Hepatocyte (in vitro differentiated cells): Measurements from ENCODE around the gene VGLL4. TPM values are rescaled to one million over a fixed set of nuclear protein-coding genes. Genes with fewer than 3 reads are reported as not detected.

Experiments used
- DNase-seq: peaks from one replicate; pipeline ENCODE4 v3.0.0-alpha.2; 2016; ENCODE audit warnings: low spot score
- H2AFZ ChIP-seq: fragments of 200-600 bp; sonication (generic); 2 replicates; pipeline ENCODE4 v1.6.0; 2016; ENCODE audit warnings: antibody characterized with exemption, mild to moderate bottlenecking
- H3K27ac ChIP-seq: fragments of 200-600 bp; sonication (generic); 2 replicates; pipeline ENCODE4 v1.5.1; 2016; ENCODE audit warnings: mild to moderate bottlenecking
- H3K27me3 ChIP-seq: fragments of 200-600 bp; sonication (generic); 2 replicates; pipeline ENCODE4 v1.6.1; 2016
- H3K36me3 ChIP-seq: fragments of 200-600 bp; sonication (generic); replicated peaks from 2 replicates; pipeline ENCODE4 v1.5.1; 2016; ENCODE audit warnings: low read depth; ENCODE audit not compliant: insufficient read depth
- H3K4me1 ChIP-seq: fragments of 200-600 bp; sonication (generic); 2 replicates; pipeline ENCODE4 v1.5.1; 2016; ENCODE audit warnings: mild to moderate bottlenecking, moderate library complexity; ENCODE audit not compliant: insufficient read depth
- H3K4me2 ChIP-seq: fragments of 200-600 bp; sonication (generic); 2 replicates; pipeline ENCODE4 v1.6.0; 2016
- H3K4me3 ChIP-seq: fragments of 200-600 bp; sonication (generic); 2 replicates; pipeline ENCODE4 v1.5.1; 2016; ENCODE audit warnings: mild to moderate bottlenecking
- H3K79me2 ChIP-seq: fragments of 200-600 bp; sonication (generic); 2 replicates; pipeline ENCODE4 v1.6.0; 2017; ENCODE audit warnings: mild to moderate bottlenecking
- H3K9me2 ChIP-seq: fragments of 200-600 bp; sonication (generic); replicated peaks from 2 replicates; pipeline ENCODE4 v1.6.0; 2017; ENCODE audit warnings: mild to moderate bottlenecking; ENCODE audit not compliant: insufficient read depth
- H3K9me3 ChIP-seq: fragments of 200-600 bp; sonication (generic); 2 replicates; pipeline ENCODE4 v1.5.1; 2016; ENCODE audit warnings: low read depth, mild to moderate bottlenecking
- H4K20me1 ChIP-seq: fragments of 200-600 bp; sonication (generic); 2 replicates; pipeline ENCODE4 v1.6.0; 2016; ENCODE audit warnings: mild to moderate bottlenecking; ENCODE audit not compliant: insufficient read depth, poor library complexity, severe bottlenecking
- CTCF ChIP-seq: fragments of 200-600 bp; sonication (generic); IDR thresholded peaks from 2 replicates; pipeline ENCODE4 v1.5.1; 2016; ENCODE audit warnings: antibody characterized with exemption, mild to moderate bottlenecking; ENCODE audit not compliant: poor library complexity
- EZH2 ChIP-seq: fragments of 200-600 bp; sonication (generic); IDR thresholded peaks from 2 replicates; pipeline ENCODE4 v1.6.1; 2016; ENCODE audit warnings: antibody characterized with exemption, mild to moderate bottlenecking, borderline replicate concordance
- EZH2phosphoT487 ChIP-seq: fragments of 200-600 bp; sonication (generic); IDR thresholded peaks from one replicate; pipeline ENCODE4 v1.6.1; 2018; ENCODE audit warnings: antibody characterized with exemption, mild to moderate bottlenecking, low read depth, moderate library complexity; ENCODE audit not compliant: unreplicated experiment, severe bottlenecking
- WGBS: methylation state at CpG from one replicate; pipeline ENCODE4 v1.1.6; 2016; ENCODE audit warnings: low lambda C conversion rate; ENCODE audit errors: missing lambda C conversion rate; 5-methylcytosine and 5-hydroxymethylcytosine counted together
- polyA plus RNA-seq: library from polyadenylated mRNA; unstranded; fragments of >200 nt; fragmentation: Nextera tagmentation; extraction: Ambion mirVana; gene quantifications from 2 replicates; pipeline ENCODE4 v1.2.1, GENCODE V29; 2016
- total RNA-seq: library from RNA; depleted of rRNA; stranded (reverse); fragments of >200 nt; gene quantifications from 2 replicates; pipeline ENCODE4 v1.2.3, GENCODE V29; 2014

Gene VGLL4
- total and polyA plus RNA-seq, 2 experiments from 2014 or later: 57.9 to 109 TPM

- Histone ChIP-seq H3K27me3 (no peaks in the 10 kb centered on the region), H3K27ac (no peak overlapping the region), H3K79me2 (no peaks in the 10 kb centered on the region), H3K4me1 (peaks cover 14% of the 10 kb centered on the region), H4K20me1 (no peaks in the 10 kb centered on the region), H3K4me2 (no peak overlapping the region), H2AFZ (no peak overlapping the region), H3K9me3 (no peaks in the 10 kb centered on the region), H3K4me3 (no peak overlapping the region), H3K9me2 (no peaks in the 10 kb centered on the region), H3K36me3 (no peaks in the 10 kb centered on the region)
- DNase-seq: no peak
- TF ChIP-seq CTCF (no peak), EZH2 (no peak), EZH2phosphoT487 (no peak)
- 92% methylated on average over 12 of the region's 12 CpGs for WGBS
These were observed 106.6 kb downstream of the VGLL4 start for GRCh38 chr3:11536936-11537612.

GRCh38 chr3:11536132-11536935 is 107.4 kb downstream of the VGLL4 start:
- Histone ChIP-seq H3K4me1 (peaks cover 14% of the 10 kb centered on the region), H3K9me2 (no peaks in the 10 kb centered on the region), H2AFZ (no peak overlapping the region), H3K9me3 (no peaks in the 10 kb centered on the region), H4K20me1 (no peaks in the 10 kb centered on the region), H3K27me3 (no peaks in the 10 kb centered on the region), H3K36me3 (no peaks in the 10 kb centered on the region), H3K4me3 (no peak overlapping the region), H3K27ac (no peak overlapping the region), H3K79me2 (no peaks in the 10 kb centered on the region), H3K4me2 (no peak overlapping the region)
- no peak for DNase-seq
- TF ChIP-seq EZH2 (no peak), EZH2phosphoT487 (no peak), CTCF (no peak)
- 88% methylated on average over 22 of the region's 23 CpGs for WGBS

- H4K20me1 ChIP-seq: no peaks in the 10 kb centered on the region
- WGBS: 91% methylated on average over 13 of the region's 13 CpGs
- no peak overlapping the region for H2AFZ ChIP-seq
- no peak overlapping the region for H3K27ac ChIP-seq
- TF ChIP-seq EZH2phosphoT487 (no peak), CTCF (no peak), EZH2 (no peak)
- H3K4me3 ChIP-seq: no peak overlapping the region
- H3K4me1 ChIP-seq: peaks cover 14% of the 10 kb centered on the region
- DNase-seq: no peak
- H3K9me2 ChIP-seq: no peaks in the 10 kb centered on the region
- H3K9me3 ChIP-seq: no peaks in the 10 kb centered on the region
- H3K4me2 ChIP-seq: no peak overlapping the region
- H3K36me3 ChIP-seq: no peaks in the 10 kb centered on the region
- H3K27me3 ChIP-seq: no peaks in the 10 kb centered on the region
- no peaks in the 10 kb centered on the region for H3K79me2 ChIP-seq
These were observed 108.3 kb downstream of the VGLL4 start for GRCh38 chr3:11535243-11535960.
